Stimulated activated CD4-positive, alpha-beta T cell treated with anti-CD3 and anti-CD28 coated beads, Interleukin-15, amount 100 ng/mL, for 48 hours (primary cell): ENCODE data around the gene SNX18.

ENCODE experiments used
- DNase-seq, 2 donors: peaks; one replicate each; pipeline ENCODE4 v3.0.0-alpha.2; 2020; ENCODE audit warnings: low read depth in 2 of 2

The SNX18 gene

GRCh38 chr5:54580997-54581811, 63.6 kb downstream of the SNX18 start:
- DNase-seq: no peak

DNA sequence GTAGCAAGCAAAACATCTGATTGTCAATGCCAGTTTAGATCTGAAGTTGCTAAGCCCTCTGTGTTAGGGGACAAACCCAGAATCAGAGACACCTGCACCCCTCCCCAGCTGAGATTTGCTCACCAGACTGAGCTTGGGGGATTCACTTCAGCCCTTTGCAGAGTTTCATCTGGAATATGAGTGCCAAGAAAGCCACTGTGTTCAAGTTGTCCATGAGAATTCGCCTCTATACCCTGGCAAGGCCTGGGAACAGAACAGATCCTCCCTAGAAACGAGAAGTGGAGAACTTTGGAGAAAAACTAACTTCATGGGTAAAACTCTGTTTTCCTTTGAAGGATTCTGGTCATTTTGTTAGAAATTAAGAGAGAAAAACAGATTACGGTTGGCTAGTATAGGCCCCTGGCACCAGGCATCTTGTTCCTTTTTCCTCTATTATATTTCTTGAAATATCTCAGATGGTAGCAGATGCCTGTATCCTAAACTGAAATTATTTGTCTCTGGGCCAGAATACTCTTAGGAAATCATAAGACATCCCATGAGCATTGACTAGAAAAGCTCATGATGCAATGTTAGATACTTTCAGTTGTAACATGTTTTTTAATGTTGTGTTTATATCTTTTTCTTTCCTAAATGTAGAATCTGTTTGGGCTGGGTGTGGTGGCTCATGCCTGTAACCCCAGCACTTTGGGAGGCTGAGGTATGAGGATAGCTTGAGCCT, 64.4 kb downstream of the SNX18 start:
- DNase-seq: no peak

DNA sequence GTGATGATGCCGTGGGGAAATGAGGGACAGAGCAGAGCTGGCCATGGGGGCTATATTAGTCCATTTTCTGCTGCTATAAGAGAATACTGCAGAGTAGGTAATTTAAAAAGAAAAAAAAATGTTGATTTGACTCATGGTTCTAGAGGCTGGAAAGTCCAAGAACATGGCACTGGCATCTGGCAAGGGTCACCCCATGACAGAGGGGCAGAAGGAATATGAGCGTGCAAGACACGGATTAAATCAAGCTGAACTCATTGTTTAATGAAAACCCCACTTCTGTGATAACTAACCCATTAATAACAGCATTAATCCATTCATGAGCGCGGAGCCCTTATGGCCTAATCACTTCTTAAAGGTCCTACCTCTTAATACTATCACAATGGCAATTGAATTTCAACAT, 68.8 kb downstream of the SNX18 start:
- DNase-seq: no peak

DNA sequence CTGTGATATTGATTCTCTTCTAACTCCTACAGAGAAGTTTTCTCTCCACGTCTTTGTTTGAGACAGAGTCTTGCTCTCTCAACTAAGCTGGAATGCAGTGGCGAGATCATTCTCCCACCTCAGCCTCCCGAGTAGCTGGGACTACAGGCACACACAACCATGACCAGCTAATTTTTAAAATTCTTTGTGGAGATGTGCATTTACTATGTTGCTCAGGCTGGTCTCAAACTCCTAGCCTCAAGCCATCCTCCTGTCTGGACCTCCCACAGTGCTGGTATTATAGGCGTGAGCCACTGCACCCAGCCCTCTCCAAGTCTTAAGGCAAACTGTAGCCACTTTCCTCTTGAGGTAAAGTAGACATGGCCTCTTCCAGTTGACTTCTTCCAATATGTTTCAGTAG, 72.2 kb downstream of the SNX18 start:
- no peak for DNase-seq

DNA sequence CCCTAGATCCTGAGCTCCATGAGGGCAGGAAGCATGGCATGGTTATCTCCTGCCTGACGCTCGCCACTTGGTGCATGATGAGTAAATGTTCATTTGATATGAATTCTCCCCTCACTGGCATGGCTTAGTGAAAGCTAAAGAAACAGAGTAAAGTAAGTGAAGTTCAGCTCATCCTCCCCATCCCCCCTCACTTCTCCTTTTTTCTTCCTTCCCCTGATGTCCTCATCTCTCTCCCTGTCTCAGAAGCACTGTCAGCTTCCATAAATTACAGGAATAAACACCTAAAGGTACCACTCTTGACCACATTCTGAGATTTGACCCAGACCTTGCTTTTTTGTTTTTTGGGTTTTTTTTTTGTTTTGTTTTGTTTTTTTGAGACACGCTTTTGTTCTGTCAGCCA, 73.3 kb downstream of the SNX18 start:
- no peak for DNase-seq

DNA sequence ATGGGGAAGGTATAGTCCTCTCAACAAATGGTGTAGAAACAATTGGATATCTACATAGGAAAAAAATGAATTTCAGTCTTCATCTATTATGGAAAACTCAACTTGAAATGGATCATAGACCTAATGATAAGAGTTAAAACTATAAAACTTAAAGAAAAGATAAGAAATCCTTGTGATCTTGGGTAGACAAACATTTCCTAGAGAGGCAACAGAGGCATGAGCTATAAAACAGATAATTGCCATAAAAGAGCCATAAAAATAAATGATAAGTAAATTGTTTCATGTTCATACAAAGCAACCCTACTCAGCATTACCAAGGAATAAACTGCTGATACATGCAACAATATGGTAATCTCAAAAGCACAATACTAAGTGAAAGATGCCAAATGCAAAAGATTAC, 76.2 kb downstream of the SNX18 start:
- DNase-seq: no peak

DNA sequence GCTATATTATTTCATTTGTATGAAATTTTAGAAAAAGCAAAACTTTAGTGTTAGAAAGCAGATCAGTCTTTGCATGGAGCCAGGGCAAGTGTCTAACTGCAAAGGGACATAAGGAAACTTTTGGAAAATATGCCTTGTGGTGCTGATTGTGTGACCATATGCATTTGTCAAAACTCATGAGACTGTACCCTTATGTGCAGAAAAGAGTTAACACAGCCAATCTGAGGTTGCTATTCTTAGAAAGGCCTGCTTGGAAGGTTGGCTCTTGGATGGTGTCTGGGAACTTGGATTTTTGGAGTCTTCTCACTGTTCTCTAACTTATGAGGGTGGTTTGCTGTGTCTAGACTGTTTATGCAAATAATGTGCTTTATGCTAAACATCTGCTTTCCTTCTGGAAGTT, 76.6 kb downstream of the SNX18 start:
- no peak for DNase-seq

DNA sequence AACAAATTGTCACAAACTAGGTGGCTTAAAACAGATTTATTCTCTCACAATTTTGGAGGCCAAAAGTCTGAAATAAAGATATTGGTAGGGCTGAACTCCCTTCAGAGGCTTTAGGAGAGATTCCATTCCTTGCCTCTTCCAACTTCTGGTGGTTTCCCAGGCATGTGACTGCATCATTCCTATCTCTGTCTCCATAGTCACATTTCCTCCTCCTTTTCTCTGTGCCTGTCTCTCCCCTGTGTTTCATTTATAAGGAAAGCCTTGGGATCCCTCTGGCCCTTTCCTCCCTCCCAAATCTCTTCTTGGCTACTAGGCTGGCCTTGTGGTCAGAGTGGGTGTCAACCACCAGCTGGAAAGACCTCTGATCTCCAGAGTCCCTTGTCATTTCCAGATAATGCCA, 78.2 kb downstream of the SNX18 start:
- no peak for DNase-seq
